ENCODE data around the gene ZEB1.
"Not testable (repeated sequence)": the region's sequence is repeated elsewhere in the genome, so short reads cannot be mapped to it uniquely, and the experiment has no call there.

Gene ZEB1

DNA sequence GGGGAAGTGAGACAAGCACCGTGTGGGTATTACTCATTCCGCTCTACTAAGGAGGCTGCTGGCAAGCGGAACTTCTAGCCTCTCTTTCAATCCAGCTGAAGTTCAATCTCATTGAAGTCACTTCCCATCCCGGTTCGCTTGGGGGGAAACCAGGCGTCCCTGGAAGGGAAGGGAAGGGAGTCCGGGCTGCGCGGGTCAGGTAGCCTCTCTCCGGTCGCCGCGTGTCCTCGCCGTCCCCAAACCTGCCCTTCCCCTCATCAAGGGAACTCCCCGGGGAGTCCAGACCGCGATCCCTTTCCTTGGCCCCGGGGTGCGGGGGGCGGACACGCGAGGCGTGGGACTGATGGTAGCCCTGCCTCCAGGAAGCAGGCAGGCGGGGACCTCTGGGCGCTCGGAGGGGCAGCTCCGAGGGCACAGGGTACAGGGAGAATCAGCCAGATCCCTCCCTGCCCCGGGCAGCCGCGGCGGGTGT lies 598 bp upstream of the ZEB1 start:
- peak; percentile 66 for DNase-seq (ENCODE audit: low read depth)

DNA sequence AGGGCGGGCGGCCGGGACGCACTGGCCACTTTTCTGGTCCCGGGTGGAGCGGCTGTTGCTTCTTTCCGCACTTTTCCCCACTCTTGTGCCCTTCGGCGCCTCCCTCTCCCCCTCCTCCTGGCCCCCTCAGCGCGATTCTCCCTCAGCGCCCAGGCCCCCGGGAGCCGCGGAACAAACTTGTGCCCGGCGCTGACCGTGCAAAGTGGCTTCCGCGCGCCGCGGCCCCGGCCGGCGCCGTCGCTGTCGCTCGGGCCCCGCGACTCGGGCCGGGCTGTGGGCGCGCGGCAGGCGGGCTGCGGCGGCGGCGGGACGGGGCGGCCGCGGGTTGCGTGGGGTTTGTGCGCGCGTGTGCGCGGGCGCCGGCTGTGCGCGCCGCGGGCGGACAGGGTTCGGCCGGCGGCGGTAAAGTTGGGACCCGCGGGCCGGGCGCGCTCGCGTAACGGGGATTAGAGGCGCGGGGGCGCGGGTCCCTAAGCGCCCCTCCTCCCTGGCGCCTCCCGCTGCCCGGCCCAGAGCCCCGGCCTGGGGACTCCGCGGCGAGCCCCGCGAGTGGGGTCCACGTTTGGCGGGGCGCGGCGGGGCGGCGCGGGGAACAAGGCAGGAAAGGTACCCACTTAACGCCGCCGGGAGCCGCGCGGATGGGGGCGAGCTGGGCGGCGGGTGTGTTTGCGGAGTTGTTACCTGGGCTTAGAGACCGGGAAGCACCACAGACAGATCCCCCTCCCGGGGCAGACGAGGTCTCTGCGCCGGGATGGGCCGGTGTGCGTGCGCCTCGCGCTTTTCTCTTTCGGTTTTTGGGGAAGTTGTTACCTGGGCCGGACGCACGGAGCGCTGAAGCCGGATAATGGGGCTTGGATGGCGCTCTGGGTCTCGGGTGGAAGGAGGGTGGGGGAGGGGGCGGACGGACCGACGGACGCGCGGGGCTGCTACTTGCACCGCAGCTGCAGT lies 860 bp downstream of the ZEB1 start:
- DNase-seq (ENCODE audit: low read depth), result peak; percentile 33

GRCh38 chr10:31320550-31321211 lies 1.7 kb downstream of the ZEB1 start:
- no peak for DNase-seq (ENCODE audit: low read depth)

DNA sequence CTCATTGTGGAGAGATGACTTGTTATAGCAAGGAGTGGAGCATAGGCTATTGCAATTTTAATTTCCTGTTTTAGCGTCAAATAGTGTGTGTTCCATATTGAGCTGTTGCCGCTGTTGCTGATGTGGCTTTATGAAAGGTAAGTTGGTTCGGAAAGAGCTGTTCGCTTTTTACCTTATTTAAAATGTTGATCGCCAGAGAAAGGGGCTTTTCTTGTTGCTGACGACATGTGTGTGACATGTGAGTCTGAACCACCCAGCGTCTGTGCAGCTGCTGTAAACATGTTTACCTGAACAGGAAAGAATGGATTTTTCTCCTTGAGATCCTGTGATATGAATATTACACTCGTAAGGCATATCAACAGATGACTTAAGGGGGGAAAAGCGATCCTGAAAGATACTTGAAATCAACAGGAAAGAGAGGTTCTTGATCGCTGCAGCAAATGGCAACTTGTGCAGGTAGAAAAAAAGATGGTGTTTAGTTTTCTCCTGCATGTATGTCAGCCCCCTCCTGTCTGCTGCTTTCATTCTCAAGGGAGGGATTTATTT lies 2.5 kb downstream of the ZEB1 start:
- peak; percentile 23 for DNase-seq (ENCODE audit: low read depth)

DNA sequence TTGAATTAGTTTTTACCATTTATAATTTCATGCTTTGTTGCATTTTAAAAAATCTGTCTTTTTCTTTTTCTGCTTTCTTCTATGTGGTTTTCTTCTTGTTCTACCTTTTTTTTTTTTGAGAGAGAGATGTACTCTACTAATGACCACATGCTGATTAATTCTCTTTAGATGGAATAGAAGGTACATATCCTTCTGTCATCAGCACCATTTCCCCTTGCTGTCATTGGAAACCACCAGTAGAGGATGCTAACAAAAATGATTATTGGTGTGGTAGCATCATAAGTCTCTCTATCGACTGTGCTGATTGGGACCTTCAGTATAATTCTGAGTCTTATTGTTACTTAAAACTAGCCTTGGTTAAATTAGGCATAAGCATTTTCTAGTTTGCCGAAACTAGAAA lies 3.6 kb downstream of the ZEB1 start:
- no peak for DNase-seq (ENCODE audit: low read depth)

- no peak for DNase-seq (ENCODE audit: low read depth)
Observed at GRCh38 chr10:31340343-31340742, 21.3 kb downstream of the ZEB1 start.

- DNase-seq (ENCODE audit: low read depth), result no peak
Observed at GRCh38 chr10:31341552-31341951, 22.5 kb downstream of the ZEB1 start.

DNA sequence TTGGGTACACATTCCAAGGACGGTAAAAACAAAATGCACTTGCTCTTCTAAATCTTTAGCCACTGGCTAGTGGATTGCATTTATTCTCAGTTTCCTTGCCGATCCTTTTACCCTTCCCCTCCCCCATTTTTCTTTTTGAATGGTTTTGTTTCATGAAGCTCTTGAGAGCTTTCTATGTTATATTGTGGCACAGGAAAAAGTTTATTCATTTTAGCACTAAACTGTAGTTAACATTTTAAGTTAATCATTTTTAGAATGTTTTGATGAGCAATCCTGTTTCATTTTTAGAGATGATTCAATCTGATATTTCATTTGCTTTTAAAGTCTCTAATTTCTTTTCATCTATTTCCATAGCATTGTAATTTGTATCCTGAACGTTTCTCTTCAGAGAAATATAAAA lies 24.0 kb downstream of the ZEB1 start:
- no peak for DNase-seq (ENCODE audit: low read depth)

DNA sequence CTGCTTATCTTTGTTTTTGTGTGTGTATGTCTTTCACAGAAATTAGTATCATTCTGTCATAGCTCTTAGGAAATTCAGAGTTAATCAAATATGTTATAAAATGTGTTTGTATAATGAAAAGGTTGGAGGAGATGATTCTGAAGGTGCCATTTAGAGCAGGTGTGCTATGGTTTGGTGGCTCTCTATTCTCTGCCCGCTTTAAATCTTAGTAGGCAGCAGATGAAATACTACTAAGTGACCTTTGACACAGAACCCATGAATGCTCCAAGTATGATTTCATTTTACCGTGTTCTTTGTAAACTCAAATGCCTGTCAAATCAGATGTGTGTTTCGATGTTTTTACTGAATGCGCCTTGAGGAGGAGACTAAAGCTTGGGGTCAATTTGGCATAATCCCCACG lies 24.5 kb downstream of the ZEB1 start:
- no peak for DNase-seq (ENCODE audit: low read depth)

DNA sequence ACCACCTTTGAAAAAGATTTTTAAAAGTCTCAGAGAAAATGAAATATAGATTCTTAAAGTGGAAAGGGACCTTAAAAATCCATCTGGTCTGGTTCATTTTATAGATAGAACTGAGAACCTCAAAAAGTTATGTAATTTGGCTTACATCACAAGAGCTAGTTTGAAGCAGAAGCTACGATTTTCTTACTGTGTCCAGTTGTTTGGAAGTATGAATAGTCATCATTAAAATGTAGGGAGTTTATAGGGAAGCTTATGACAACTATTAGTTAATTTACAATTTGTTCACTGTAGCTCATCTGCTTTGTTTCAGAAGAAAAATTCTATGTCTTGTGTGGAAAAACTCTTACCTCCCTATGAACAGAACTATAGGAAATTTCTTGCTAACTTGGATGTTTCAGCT lies 26.9 kb downstream of the ZEB1 start:
- no peak for DNase-seq (ENCODE audit: low read depth)

- DNase-seq (ENCODE audit: low read depth), result no peak
Observed at GRCh38 chr10:31346953-31347352, 27.9 kb downstream of the ZEB1 start.

DNA sequence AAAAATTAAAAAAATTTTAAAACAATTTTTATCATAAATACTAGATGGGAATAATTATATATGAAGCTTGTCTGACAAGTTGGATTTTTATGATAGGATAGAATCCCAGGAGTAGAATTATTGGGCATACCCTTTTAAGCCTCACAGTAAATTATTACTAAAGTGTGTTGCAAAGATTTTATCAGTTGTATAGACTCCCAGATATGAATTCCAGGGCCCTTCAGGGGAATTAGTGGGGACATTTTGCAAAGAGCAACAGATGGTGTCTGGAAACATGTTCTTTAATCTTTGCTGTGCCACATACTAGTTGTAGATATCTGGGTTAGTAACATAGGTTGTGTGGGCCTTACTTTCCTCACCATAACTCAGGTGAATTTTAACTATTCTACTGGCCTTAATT lies 28.7 kb downstream of the ZEB1 start:
- DNase-seq (ENCODE audit: low read depth), result no peak

GRCh38 chr10:31350891-31351290 lies 31.9 kb downstream of the ZEB1 start:
- no peak for DNase-seq (ENCODE audit: low read depth)

DNA sequence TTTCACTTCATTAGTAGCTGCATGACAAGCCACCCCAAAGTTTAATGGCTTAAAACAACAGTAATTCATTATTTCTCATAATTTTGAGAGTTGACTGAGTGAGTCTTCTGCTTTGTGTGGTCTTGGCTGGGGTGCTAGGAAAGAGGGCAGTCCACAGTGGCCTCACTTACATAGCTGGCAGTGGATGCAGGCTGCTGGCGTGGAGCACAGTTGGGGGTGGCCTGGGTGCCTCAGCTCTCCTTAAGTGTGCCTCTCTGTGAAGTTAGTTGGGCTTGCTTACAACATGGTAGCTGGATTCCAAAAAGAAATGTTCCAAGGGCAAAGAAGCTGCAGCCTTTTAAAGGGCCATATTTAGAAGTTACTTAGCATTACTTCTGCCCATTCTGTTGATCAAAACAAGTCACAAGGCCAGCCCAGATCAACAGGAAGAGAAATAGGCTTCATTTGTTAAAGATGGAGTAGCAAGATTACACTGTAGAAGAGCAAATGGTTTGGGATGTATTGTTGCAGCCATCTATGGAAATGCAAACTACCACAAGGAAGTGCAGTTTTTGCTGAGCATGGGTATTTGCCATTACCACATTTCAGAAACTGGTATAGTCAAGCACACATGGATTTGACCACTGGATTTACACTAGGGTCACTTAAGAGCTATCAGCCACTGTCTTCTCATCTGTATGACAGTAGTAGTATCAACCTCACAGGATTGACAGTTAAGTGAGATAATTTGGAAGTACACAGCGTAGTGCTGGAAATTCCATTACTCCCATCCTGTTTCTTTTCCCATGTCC lies 33.6 kb downstream of the ZEB1 start:
- no peak for DNase-seq (ENCODE audit: low read depth)

- DNase-seq (ENCODE audit: low read depth), result peak; percentile 20
Observed at GRCh38 chr10:31353574-31353973, 34.6 kb downstream of the ZEB1 start.

GRCh38 chr10:31358688-31359330 lies 39.8 kb downstream of the ZEB1 start:
- DNase-seq (ENCODE audit: low read depth), result no peak

- DNase-seq (ENCODE audit: low read depth), result no peak
Observed at GRCh38 chr10:31359979-31360378, 41.0 kb downstream of the ZEB1 start.

- DNase-seq (ENCODE audit: low read depth), result not testable (repeated sequence)
Observed at GRCh38 chr10:31361475-31361874, 42.5 kb downstream of the ZEB1 start.

DNA sequence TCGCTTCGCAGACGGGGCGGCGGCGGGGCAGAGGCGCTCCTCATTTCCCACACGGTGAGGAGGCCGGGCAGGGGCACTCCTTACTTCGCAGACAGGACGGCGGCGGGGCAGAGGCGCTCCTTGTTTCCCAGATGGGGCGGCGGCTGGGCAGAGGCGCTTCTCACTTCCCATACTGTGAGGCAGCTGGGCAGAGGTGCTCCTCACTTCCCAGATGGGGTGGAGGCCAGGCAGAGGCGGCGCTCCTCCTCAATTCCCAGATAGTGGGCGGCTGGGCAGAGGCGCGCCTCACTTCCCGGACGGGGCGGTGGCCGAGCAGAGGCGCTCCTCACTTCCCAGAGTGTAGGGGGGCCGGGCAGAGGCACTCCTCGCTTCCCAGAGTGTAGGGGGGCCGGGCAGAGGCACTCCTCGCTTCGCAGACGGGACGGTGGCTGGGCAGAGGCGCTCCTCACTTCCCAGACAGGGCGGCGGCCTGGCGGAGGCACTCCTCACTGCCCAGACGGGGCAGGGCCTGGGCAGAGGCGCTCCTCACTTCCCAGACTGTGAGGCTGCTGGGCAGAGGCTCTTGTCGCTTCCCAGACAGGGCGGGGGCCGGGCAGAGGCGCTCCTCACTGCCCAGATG lies 43.1 kb downstream of the ZEB1 start:
- no peak for DNase-seq (ENCODE audit: low read depth)

DNA sequence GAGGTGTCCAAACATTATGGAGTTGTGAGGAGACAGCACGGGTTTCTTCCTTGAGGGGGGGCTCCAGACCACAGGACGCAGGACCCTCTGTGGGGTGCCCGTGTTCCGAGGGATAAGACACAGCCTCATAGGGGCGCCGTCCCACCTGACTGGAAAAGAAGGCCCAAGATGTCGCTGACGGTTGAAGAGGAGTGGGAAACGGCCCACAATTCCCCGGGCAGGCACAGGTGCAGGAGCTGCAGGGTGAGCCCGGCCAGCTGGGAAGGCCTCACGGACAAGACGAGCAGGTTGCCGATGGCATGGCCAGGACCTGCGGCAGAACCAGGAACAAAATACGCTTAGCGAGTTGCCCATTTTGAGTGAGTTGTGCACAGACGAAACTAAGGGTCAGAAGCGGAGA lies 44.7 kb downstream of the ZEB1 start:
- not testable (repeated sequence) for DNase-seq (ENCODE audit: low read depth)

DNA sequence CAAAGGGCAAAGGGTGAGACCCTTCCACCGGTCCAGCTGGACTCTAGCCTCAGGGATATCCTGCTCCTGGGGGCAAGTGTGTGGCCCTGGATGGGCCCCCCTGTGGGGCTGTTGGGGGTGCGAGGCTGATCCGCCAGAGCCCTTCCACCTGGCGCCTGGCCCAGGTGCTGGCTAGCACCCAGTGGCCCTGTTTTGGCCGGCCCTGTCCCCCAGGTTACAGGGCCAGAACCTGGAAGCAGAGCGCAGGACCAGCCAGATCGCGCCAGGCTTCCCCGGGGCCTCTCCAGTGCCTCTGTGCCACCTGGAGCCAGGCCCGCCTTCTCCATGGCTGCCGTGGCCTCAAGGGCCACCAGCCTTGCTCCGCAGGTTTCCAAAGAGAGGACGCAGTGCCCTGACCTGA lies 45.2 kb downstream of the ZEB1 start:
- not testable (repeated sequence) for DNase-seq (ENCODE audit: low read depth)

Measured in activated T-cell treated with anti-CD3 and anti-CD28 coated beads for 24 hours (primary cell).